ENCODE results near the gene ANO5.

GRCh38 chr11:22244986-22245592, 52.2 kb downstream of the ANO5 start:
- no peak for TF ChIP-seq POLR2A (IDR thresholded peaks at IDR 0.05)
- peak in 1 of 3 donors; percentile 9 for TF ChIP-seq CTCF (IDR thresholded peaks at IDR 0.05)
